WERI-Rb-1 (cell line): ENCODE measurements around the gene NKAIN1.
"Not testable (repeated sequence)": the region's sequence is repeated elsewhere in the genome, so short reads cannot be mapped to it uniquely, and the experiment has no call there.

Source experiments
- DNase-seq: peaks from one replicate; pipeline ENCODE4 v3.0.0-alpha.2; 2020
- H3K27ac ChIP-seq: fragments of 250-450 bp; sonication (Bioruptor Pico); 2 replicates; pipeline ENCODE4 v1.5.1; 2020; ENCODE audit warnings: mild to moderate bottlenecking, moderate library complexity
- H3K27me3 ChIP-seq: fragments of 250-450 bp; sonication (Bioruptor Pico); 2 replicates; pipeline ENCODE4 v1.5.1; 2021; ENCODE audit warnings: mild to moderate bottlenecking, low read depth, moderate library complexity; ENCODE audit not compliant: insufficient read depth, severe bottlenecking
- H3K36me3 ChIP-seq: fragments of 250-450 bp; sonication (Bioruptor Pico); 2 replicates; pipeline ENCODE4 v1.5.1; 2020; ENCODE audit warnings: mild to moderate bottlenecking, moderate library complexity
- H3K4me3 ChIP-seq: 2 replicates; pipeline ENCODE4 v1.5.1; 2011; ENCODE audit warnings: low read depth, mild to moderate bottlenecking, control low read depth, low read length
- H3K9me3 ChIP-seq: fragments of 250-450 bp; sonication (Bioruptor Pico); 2 replicates; pipeline ENCODE4 v1.5.1; 2021; ENCODE audit warnings: mild to moderate bottlenecking, moderate library complexity; ENCODE audit not compliant: severe bottlenecking
- CTCF ChIP-seq: IDR thresholded peaks from 2 replicates; pipeline ENCODE4 v1.5.1; 2011; ENCODE audit warnings: low read depth, mild to moderate bottlenecking, control low read depth, inconsistent platforms, low read length

NKAIN1 gene

DNA sequence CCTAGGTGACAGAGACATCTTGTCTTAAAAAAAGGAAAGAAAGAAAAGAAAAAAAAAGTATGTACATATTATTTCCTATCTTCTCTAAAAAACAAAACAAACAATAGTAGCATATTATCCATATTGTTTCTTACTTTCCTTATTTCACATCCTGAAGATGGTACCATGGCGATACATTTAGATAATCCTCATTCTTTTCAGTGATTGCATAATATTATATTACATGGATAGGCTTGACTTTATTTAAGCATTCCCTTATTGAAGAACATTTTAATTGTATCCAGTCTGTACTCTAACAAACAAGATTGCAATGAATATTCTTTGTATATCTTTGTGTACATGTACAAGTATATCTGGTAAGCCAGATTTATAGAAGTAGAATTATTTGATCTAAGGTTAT is 91.3 kb downstream of the NKAIN1 start:
- H3K36me3 ChIP-seq, result no peaks in the 10 kb centered on the region
- H3K27me3 ChIP-seq, result no peaks in the 10 kb centered on the region
- no peaks in the 10 kb centered on the region for H3K9me3 ChIP-seq
- no peak for DNase-seq
- no peak for TF ChIP-seq CTCF
- no peak overlapping the region for H3K27ac ChIP-seq
- no peak overlapping the region for H3K4me3 ChIP-seq

- no peak overlapping the region for H3K4me3 ChIP-seq
- no peak for DNase-seq
- H3K27ac ChIP-seq, result no peak overlapping the region
- no peaks in the 10 kb centered on the region for H3K9me3 ChIP-seq
- H3K36me3 ChIP-seq, result no peaks in the 10 kb centered on the region
- H3K27me3 ChIP-seq, result no peaks in the 10 kb centered on the region
- no peak for TF ChIP-seq CTCF
Observed at GRCh38 chr1:31145648-31146047, 94.0 kb downstream of the NKAIN1 start.

GRCh38 chr1:31144442-31144841 is 95.2 kb downstream of the NKAIN1 start:
- H3K4me3 ChIP-seq, result no peak overlapping the region
- no peaks in the 10 kb centered on the region for H3K9me3 ChIP-seq
- no peak for TF ChIP-seq CTCF
- H3K27ac ChIP-seq, result no peak overlapping the region
- no peak for DNase-seq
- no peaks in the 10 kb centered on the region for H3K36me3 ChIP-seq
- H3K27me3 ChIP-seq, result no peaks in the 10 kb centered on the region

- Histone ChIP-seq H3K27ac (no peak overlapping the region), H3K36me3 (no peaks in the 10 kb centered on the region), H3K27me3 (no peaks in the 10 kb centered on the region), H3K4me3 (no peak overlapping the region), H3K9me3 (no peaks in the 10 kb centered on the region)
- TF ChIP-seq CTCF, result no peak
- DNase-seq, result no peak
Observed at GRCh38 chr1:31143455-31143854, 96.2 kb downstream of the NKAIN1 start.

GRCh38 chr1:31142406-31142805 is 97.3 kb downstream of the NKAIN1 start:
- H3K36me3 ChIP-seq, result no peaks in the 10 kb centered on the region
- no peaks in the 10 kb centered on the region for H3K9me3 ChIP-seq
- H3K27me3 ChIP-seq, result no peaks in the 10 kb centered on the region
- TF ChIP-seq CTCF, result no peak
- no peak overlapping the region for H3K4me3 ChIP-seq
- no peak for DNase-seq
- H3K27ac ChIP-seq, result no peak overlapping the region

GRCh38 chr1:31140299-31140698 is 99.4 kb downstream of the NKAIN1 start:
- Histone ChIP-seq H3K27ac (no peak overlapping the region), H3K36me3 (no peaks in the 10 kb centered on the region), H3K9me3 (peaks cover 8% of the 10 kb centered on the region), H3K27me3 (no peaks in the 10 kb centered on the region), H3K4me3 (no peak overlapping the region)
- no peak for DNase-seq
- TF ChIP-seq CTCF, result no peak

DNA sequence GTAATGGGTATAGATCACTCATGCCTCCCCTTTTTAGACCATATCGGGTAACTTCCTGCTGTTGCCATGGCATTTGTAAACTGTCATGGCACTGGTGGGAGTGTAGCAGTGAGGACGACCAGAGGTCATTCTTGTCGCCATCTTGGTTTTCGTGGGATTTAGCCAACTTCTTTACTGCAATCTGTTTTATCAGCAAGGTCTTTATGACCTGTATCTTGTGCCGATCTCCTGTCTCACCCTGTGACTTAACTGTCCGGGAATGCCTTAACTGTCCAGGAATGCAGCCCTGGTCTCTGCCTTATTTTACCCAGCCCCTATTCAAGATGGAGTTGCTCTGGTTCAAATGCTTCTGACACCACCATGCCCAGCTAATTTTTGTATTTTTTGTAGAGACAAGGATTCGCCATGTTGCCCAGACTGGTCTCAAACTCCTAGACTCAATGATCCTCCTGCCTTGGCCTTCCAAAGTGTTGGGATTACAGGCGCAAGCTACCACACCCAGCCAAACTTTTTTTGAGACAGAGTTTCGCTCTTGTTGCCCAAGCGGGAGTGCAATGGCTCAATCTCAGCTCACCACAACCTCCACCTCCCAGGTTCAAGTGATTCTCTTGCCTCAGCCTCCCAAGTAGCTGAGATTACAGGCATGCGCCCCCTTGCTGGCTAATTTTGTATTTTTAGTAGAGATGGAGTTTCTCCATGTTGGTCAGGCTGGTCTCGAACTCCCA is 100.7 kb downstream of the NKAIN1 start:
- not testable (repeated sequence) for H3K27ac ChIP-seq, H3K9me3 ChIP-seq, H3K4me3 ChIP-seq, H3K27me3 ChIP-seq, H3K36me3 ChIP-seq, DNase-seq

DNA sequence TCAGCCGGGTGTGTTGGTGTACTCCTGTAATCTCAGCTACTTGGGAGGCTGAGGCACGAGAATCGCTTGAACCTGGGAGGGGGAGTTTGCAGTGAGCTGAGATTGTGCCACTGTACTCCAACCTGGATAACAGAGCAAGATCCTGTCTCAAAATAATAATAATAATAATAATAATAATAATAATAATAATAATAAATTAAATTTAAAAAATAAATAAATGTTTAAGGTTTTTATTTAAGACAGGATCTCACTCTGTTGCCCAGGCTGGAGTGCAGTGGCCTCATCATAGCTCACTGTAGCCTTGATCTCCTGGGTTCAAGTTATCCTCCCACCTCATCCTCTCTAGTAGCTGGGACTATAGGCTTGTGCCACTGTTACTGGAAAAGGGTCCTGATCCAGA is 101.8 kb downstream of the NKAIN1 start:
- not testable (repeated sequence) for H3K36me3 ChIP-seq, H3K4me3 ChIP-seq, H3K27ac ChIP-seq, H3K9me3 ChIP-seq, H3K27me3 ChIP-seq, DNase-seq
